HG02943 (cell line): Measurements from ENCODE around the gene IGFBP4.

ENCODE experiments used
- ATAC-seq: cut with Tn5 transposase; IDR thresholded peaks from one replicate; pipeline ENCODE4 v1.9.1; 2021; ENCODE audit warnings: mild to moderate bottlenecking, low read depth, moderate library complexity; ENCODE audit not compliant: unreplicated experiment

IGFBP4 gene

DNA sequence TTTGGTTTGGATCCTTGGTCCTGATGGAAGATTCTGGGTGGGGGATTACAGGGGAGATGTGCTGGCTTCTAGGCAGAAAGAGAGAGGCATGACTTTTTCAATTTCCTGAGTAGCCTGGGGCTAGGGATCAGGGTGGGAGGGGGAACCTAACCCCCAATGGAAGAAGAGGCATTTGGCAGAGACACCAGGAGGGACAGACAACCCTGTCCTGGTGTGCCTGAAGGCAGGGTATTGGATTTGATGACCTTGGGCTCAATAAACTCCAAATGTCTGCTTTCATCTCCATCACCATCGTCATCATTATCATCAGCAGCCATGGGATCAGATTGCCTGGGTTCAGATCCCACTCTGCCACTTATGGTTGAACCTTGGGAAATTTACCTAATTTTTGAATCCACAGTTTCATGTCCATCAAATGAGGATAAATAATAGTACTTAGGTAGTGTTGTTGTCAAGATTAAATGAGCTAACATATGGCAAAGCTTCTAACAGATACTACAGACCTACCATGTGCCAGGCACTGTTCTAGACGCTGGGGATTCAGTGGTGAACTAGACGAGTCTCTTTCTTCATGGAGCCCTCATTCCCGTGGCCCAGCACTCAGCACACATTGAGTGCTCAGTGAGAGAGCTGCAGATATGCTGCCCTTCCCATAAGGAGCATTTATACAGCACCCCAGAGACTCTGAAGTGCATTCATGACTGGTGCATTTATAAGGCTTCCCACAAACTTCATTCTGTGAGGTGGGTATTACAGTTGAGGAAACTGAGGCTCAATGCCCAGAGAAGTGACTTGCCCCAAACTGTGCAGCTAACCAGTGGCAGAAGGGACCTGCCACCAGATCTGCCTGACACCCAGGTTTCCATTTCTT is 26.8 kb downstream of the IGFBP4 start:
- no peak for ATAC-seq

DNA sequence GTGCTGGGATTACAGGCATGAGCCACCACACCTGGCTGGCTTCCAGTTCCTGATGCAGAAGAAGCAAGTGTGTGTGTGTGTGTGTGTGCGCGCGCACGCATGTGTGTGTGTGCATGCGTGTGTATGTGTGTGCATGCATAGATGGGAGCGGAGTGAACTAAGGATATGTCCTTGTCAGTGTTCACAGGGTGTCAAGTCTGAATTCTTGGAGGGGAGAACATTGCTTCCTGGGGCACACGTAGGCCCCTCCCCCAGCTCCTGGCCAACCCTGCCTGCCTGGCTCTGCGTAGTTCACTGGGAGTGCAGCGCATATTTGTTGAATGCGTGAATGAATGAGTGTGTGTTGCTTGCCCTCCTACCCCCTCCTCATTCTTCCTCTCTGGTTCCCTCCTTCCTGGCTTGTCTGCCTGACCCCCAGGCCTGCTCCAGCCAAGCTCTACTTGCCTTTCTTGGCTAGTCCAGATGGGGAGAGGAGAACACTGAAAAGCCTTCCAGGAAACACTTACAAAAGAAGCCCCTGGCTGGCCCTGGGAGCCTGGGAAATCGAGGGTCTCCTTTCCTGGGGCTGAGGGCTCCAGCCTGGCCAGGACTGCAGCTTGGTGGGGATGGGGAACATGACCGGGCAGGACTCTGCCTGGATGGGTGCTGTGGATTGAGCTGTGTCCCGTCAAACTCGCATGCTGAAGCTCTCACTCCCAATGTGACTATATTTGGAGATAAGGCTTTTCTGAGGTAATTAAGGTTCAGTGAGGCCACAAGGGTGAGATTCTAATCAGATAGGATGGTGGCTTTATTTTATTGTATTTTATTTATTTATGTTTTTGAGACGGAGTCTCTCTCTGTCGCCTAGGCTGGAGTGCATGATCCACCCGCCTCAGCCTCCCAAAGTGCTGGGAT is 27.9 kb downstream of the IGFBP4 start:
- no peak for ATAC-seq

DNA sequence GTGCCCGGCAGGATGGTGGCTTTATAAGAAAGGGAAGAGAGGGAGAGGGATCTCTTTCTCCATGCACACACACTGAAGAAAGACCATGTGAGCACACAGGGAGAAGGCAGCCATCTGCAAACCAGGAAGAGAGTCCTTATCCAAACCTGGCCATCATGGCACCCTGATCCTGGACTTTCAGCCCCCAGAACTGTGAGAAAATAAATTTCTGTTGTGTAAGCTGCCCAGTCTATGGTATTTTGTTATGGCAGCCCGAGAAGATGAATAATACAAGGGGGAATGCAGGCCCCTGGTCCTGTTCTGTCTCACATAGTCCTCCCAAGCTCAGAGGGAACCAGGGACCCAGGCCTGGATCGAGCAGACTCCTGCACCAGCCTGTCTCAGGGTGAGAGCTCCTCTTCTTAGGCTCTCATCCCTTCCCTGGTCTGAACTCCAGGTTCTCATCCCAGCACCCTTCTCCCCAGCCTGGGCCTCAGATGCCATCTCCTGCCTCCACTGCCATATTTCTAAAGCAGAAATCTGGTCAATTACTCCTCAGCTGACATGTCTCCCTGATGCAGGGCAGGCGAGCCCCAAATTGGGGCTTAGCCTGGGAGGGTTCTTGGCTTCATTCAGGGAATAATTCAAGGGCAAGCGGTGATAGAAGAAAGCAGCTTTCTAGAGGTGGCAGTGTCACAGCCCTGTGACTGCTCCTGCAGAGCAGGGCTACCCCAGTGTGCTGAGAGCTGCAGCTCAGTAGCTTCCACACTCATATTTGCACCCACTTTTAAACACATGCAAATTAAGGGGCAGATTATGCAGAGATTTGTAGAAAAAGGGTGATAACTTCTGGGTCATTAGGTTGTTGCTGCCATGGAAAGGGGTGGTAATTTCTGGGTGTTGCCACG is 28.8 kb downstream of the IGFBP4 start:
- ATAC-seq, result no peak

DNA sequence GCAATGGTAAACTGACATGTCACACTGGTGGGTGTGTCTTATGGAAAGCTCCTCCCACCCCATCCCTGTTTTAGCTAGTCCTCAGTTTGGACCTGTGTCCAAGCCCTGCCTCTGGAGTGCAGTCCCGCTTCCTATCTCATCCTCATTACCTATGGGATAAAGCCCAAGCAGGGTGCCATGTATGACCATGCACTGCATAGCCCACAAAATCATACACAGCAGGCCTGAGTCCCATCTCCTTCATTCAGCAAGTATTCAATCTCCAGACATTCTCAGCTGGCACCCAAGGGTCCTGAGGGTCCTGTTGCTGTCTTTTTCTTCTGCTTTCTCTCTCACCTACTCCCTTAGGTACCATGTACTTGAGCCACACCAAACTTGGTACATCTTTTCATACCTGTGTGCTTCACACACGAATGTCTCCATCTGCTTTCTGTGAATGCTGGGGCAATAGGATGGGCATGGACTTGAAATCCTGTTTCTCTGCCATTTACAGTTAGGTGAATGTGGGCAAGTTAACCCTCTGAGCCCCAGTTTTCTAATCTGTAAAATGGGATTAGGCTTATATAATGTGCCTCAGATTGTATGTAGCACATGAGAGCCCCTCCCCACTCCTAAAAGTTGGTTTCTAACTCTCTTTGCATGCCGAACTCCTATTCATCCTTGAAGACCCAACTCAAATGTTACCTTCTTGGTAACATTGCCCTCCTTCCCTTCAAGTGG is 29.6 kb downstream of the IGFBP4 start:
- no peak for ATAC-seq

DNA sequence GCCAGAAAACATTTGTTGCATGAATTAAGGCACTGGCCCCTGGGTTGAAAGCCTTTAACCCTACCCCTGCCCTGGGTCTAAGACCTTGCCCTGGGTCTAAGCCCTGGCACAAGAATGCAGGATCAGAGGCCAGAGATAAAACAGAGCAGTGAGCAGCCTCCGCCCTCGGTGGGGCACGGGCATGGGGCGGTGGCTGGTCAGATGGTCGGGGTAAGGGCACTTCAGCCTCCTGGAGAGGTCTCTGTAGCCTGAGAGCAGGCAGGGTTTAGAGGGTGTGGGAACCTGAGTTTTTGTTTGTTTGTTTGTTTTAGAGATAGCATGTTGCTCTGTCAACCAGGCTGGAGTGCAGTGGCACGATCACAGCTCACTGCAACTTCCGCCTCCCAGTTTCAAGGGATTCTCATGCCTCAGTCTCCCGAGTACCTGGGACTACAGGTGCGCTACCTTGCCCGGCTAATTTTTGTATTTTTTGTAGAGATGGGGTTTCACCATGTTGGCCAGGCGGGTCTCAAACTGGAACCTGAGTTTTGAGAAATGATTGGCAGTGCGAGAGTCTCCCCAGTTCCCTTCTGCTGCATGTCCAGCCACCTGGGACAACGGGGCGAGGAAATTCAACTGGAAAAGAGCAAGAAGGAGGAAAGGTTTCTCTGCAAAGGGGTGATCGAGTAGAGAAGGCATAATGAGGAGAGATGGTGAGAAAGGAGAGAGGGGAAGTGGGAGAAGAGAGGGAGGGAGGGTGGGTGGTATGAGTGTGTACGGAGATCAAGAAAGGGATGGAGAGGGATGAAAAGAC is 30.5 kb downstream of the IGFBP4 start:
- ATAC-seq, result no peak

DNA sequence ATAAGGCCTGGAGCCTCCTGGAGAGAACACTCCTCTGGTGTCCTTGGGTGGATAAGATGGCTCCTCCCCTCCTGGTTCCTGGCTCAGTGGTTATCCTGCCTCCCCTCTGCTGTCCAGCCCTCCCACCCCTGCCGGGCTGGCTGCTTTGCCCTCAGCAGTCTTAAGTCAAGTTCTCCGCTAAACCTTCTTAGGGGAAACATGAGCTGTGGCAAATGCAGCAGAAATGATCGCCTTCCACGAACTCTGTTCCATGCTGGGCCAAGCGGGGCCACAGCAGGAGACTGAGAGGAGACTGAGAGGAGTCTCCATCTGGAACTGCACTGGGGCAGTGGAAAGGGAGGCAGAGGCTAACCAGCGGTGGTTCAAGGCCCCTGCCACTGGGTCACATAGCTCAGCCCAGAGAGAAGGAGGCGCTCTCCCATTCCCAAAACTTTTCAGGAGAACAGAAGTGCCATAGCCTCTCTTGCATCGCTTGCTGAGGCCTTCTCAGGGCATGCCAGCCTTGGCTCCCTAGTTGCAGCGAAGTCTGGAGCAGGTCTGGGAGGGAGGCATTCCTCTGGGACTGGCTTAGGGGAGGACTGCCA is 31.3 kb downstream of the IGFBP4 start:
- ATAC-seq, result no peak

DNA sequence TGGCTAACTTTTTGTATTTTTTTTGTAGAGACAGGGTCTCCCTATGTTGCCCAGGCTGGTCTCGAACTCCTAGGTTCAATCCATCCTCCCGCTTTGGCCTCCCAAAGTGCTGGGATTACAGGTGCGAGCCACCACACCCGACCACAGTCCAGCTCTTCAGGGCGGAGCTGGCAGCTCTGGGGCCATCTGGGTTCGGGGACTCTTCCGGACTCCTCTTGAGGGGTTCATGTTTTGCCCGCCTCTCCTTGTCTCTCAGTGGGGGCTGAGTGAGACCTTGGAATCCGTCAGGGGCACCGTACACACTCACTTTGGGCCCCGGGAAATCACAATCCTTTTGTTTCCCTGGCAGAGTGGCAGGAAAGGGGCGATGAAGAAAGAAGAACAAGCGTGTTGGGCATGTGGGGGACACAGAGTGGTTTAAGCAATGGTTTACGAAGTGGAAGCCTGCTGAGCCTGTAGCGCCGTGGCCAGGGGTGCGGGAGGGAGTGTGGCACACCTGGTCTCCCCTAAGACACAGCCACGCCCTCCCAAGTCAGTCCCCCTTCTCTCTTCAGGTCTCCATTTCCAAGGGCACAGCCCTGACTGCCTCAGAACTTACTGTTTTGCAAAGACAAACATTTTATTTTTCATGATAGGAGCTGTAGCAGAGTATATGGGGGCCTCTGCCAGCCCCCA is 32.1 kb downstream of the IGFBP4 start:
- no peak for ATAC-seq

DNA sequence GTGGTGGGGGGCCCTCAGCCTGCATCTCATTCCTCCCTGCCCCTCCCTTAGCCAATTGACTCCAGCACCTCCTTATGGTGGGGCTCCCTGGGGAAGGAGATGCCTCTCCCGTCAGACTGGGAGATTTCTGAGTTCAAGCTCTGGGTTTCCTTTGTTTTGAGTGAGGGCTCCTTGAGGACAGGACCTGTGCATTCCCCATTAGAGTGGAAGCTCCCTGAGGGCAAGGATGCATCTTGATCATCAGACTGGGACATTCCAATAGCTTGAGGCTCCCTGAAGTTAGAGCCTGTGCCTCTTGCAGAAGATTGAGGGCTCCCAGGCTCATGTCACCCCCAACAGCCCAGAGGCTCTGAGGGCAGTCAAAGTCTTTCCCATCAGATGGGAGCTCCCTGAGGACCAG is 34.5 kb downstream of the IGFBP4 start:
- ATAC-seq, result no peak

DNA sequence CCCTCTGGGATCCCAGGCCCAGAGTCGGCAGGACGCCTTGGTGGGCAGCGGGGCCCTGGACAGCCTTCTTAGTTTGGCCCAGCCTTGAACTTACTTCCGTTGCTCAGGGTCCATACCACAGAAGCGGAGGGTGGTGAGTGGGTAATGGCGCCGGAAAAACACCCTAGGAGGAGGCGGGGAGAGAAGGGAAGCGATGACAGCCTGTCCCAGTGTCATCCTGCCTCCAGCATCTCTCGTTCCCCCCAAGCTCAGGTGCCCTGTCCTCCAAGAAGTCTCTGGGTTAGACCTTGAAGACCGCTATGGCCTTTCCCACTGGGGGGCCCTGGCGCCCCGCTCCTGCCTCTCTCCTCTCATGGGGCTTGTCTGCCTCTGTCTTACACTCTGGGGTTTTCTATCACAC is 35.2 kb downstream of the IGFBP4 start:
- no peak for ATAC-seq

DNA sequence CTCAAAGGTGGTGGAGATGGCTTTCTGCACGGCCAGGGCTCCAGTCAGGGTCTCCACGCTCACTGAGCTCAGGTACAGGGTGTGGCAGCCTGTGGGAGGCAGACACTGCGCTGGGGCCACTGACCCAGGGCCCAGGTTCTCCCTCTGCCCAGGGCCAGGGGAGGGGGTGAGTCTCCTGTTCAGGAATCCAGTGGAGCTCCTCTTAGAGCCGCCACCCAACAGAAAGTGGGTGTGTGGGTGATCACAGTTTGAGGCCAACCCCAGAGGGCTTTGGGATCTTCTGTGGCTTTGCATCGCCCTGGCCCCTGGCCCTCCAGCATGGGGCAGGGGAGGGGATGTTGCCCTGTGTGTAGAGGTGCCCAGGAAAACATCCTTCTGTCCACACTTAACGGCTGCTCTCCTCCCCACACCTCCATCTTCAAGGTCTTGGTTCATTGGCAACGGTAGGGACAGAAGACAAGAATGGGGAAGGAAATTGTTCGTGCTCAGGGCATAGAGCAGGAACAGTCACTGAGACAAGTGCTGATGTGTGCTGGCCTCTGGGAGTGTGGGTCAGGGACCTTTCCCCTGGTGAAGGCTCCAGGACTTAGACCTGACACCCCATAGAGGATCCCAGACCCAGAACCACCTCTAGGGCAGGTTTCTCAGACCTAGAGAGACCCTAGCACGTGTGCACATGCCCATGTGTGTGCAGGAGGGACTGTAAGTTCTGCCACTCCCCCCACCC is 36.7 kb downstream of the IGFBP4 start:
- ATAC-seq, result no peak

DNA sequence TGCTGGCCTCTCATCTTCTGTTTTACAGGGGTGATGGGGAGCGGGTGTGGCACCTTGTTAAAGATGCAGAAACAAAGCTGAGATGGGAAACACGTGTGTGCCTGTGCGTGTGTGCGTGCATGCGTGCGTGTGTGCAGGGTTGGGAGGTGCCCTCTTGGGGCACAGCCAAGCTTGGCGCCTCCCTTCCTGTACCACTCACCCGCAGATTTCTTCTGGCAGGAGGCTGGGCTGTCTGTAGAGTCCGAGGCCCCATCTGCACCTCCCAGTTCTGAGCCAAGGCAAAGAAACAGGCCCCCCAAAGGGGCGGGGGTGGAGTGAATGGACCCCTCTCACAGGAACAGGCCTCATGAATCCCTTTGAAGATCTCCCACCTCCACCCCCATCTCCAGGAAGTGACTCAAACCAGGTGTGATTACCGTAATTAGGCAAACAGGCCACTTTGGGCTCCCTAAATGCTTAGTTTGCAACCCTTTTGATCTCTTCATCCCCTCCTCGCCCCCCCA is 37.3 kb downstream of the IGFBP4 start:
- ATAC-seq, result no peak

DNA sequence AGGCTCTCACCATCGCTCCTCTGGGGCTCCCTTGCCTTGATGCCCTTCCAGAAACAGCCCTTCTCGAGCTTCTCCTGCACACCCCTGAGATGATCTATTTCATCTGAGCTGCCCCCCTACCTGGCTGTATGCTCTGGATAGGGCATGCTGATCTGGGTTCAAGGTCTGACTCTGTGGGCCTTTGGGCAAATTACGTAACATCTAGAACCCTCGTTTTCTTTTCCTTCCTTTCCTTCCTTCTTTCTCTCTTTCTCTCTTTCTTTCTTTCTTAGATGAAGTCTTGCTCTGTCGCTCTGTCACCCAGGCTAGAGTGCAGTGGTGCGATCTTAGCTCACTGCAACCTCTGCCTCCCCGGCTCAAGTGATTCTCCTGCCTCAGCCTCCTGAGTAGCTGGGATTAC is 37.9 kb downstream of the IGFBP4 start:
- no peak for ATAC-seq

DNA sequence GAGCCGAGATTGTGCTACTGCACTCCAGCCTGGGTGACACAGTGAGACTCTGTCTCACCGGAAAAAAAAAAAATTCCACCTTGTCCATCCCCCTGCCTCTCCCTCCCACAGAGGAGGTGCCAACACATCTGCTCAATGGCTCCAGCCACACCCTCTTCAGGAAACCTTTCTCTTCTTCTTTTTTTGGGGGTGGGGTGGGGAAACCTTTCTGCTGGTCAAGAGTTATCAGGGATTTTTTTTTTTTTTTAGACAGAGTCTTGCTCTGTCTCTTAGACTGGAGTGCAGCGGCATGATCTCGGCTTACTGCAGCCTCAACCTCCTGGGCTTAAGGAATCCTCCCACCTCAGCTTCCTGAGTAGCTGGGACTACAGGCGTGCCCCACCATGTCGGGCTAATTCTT is 39.5 kb downstream of the IGFBP4 start:
- no peak for ATAC-seq

DNA sequence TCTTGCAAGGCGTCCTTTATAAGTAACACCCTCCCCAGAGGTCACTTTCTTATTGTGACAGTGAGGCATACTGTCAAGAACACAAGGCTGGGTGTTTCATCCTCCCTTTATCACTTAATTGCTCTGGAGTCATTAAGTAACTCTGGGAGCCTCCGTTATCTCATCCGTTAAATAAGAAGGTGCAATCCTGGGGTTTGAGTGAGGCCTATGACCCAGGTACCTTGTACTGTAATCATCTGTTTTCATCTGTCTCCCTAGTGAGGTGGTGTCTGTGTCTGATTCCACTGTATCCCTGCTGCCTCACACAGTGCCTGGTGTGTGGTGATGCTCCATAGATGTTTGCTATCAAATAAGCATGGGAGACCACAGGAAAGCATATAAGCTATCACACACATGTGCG is 40.4 kb downstream of the IGFBP4 start:
- no peak for ATAC-seq

DNA sequence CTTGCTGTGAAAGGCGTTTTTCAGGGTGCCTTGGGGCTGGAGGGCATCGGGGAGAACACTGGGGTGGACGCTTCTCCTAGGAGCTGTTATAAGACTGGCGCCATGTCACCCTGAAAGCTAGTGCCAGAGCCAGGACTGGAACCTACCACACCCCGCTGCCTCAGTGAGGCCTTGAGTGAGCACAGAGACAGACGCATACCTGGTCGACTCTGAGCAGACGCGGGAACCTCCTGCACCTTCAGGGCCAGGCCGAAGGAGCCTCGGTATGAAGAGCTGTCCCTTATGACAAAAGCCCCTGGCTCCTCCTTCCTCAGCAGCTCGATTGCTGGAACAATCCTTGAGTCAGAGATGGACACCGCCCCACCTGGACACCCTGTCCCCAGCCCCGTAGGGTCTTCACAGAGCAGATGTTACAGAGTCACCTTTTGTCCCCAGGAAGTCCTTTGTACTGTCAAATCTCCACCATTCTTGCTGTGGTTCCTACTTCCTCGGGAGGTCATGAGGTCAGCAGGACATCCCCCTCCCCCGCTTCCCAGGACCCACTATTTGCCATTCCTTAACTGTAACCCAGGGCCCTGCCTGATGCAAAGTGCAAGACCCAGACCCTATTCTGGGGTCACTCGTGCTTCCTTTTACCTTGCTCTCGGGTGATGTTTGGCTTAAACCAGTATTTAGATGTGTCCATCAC is 41.2 kb downstream of the IGFBP4 start:
- no peak for ATAC-seq

DNA sequence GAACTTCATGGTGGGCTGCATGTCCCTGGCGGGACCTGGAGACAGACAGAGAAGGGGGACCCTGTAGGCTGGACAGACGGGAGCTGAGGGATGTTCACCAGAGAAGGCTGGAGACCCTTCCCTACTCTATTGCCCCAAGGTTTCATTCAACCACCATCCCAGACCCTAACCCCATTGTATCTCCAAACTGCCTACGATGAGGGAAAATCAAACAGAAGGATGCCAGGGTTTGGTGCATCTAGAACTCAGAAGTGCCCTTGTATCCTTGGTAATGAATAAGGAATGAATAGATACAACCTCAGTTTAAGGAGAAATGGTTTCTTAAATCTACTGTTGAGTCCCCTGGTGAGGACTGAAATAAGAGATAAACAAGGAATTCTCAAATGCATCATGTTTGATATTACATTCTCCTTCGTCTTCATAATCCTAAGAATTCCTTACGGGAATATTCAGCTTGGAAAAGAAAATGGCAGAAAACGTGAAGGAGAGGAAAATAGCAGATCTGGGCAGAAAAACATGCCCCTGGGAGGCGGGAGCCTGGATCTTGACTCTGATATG is 41.8 kb downstream of the IGFBP4 start:
- no peak for ATAC-seq
